Heart right ventricle (tissue), 16 donors: ENCODE data around the gene CDK4. TPM values are rescaled to one million over a fixed set of nuclear protein-coding genes. Genes with fewer than 3 reads are reported as not detected.

Experiments used
- ATAC-seq, 8 donors: fragments of 200-7000 bp; cut with Tn5 transposase; one replicate each; pipeline ENCODE4 v1.9.1; 2020; ENCODE audit warnings: mild to moderate bottlenecking in 8 of 8, moderate library complexity in 8 of 8, moderate number of reproducible peaks in 1 of 8
- DNase-seq, 2 donors: peaks; one replicate each; pipeline ENCODE4 v3.0.0-alpha.2; 2020
- H3K27ac ChIP-seq, 10 donors: fragments of 200-600 bp; sonication (generic) in 2 of 10; one replicate each; pipeline versions ENCODE4 v1.5.0 to v1.8.0; 2020 to 2022; ENCODE audit warnings: mild to moderate bottlenecking in 3 of 10
- H3K27me3 ChIP-seq, 7 donors: fragments of 200-600 bp; one replicate each; pipeline ENCODE4 v1.8.0; 2021 to 2022; ENCODE audit warnings: mild to moderate bottlenecking in 2 of 7
- H3K36me3 ChIP-seq, 9 donors: fragments of 200-600 bp; sonication (generic) in 1 of 9; one replicate each; pipeline versions ENCODE4 v1.5.0 to v1.8.0; 2020 to 2022; ENCODE audit warnings: mild to moderate bottlenecking in 2 of 9
- H3K4me1 ChIP-seq, 9 donors: fragments of 200-600 bp; sonication (generic) in 1 of 9; one replicate each; pipeline versions ENCODE4 v1.5.0 to v1.8.0; 2020 to 2022; ENCODE audit warnings: mild to moderate bottlenecking in 4 of 9
- H3K4me3 ChIP-seq, 10 donors: fragments of 200-600 bp; sonication (generic) in 2 of 10; one replicate each; pipeline versions ENCODE4 v1.5.0 to v1.8.0; 2020 to 2022; ENCODE audit warnings: mild to moderate bottlenecking in 7 of 10, moderate library complexity in 2 of 10
- H3K9me3 ChIP-seq, 11 donors: fragments of 200-600 bp in 10 of 11; sonication (generic) in 2 of 11; one replicate each; pipeline versions ENCODE4 v1.5.0 to v1.8.0; 2013 to 2022; ENCODE audit warnings: mild to moderate bottlenecking in 2 of 11, control low read depth in 1 of 11, moderate library complexity in 1 of 11
- WGBS, 2 donors: extraction: QIAGEN DNeasy Blood & Tissue Kit; methylation state at CpG; one replicate each; pipeline ENCODE4 v1.1.7; 2013; ENCODE audit warnings: inconsistent platforms in 1 of 2; 5-methylcytosine and 5-hydroxymethylcytosine counted together
- intact Hi-C, 10 donors: fragments of 100-400 bp; cut with DNase I; formaldehyde crosslinking; loops; one replicate each; pipeline versions ENCODE4 v1.11.1 to v1.14.2; 2022
- polyA plus RNA-seq, 2 donors: library from polyadenylated mRNA; stranded (reverse); fragments of 200-250 nt; gene quantifications; one replicate each; pipeline ENCODE4 v1.2.3, GENCODE V29; 2013
- total RNA-seq, 10 donors: library from RNA; stranded (reverse); fragmentation: NEBNext Ultra II Directional in 3 of 10; extraction: Animal tissue kit (Norgen Biotek cat#: 25700) in 3 of 10; gene quantifications; one replicate each; pipeline versions ENCODE4 v1.2.1 to v1.2.4, GENCODE V29; 2021 to 2023
- TF ChIP-seq, protein P1 (sequence below), 9 donors: fragments of 200-600 bp; sonication (generic) in 2 of 9; IDR thresholded peaks; one replicate each; pipeline versions ENCODE4 v1.5.0 to v1.8.0; 2021 to 2022; ENCODE audit warnings: antibody characterized with exemption in 9 of 9, mild to moderate bottlenecking in 5 of 9, moderate library complexity in 1 of 9
- donor health status: Arrhythmogenic right ventricular cardiomyopathy.
- donor health status: ischemic (EF 13 %, LVEDD 7.1; RV severe dilation, severe dysfunction).
- donor health status: healthy with polysubstance abuse.
- donor health status: DM: no; HTN: yes; CAD: no.
- donor health status: DM: no; HTN: no; CAD: no.
- donor health status: ischemic (EF 25% LVEDD 6.9; RV normal size, moderate dysfunction).
- donor health status: ischemic (EF 25% LVEDD 5.7; RV mildly dilated, moderate dysfunction).
- donor health status: healthy.
- donor health status: DM: yes; HTN: yes; CAD: no.
- donor health status: Ischemic cardiomyopathy.
- donor health status: ischemic (EF 35%, LVEDD 5.7; RV mildly dilated, moderate dysfunction).
- donor health status: nonischemic (EF 11% LVEDD 7.7; RV severe dilation, severe dysfunction).
- donor health status: DM: yes; HTN: yes; CAD: no.
- donor health status: PGD.
- donor health status: ischemic (EF 29% LVEDD 5.4; RV normal size, mild dysfunction).
- donor health status: nonischemic (EF 23%, LVEDD 6.1; RV moderate dilation, normal function).

The CDK4 gene
- total and polyA plus RNA-seq, 12 donors: 21.7 to 74.0 (median 52.0) TPM

DNA sequence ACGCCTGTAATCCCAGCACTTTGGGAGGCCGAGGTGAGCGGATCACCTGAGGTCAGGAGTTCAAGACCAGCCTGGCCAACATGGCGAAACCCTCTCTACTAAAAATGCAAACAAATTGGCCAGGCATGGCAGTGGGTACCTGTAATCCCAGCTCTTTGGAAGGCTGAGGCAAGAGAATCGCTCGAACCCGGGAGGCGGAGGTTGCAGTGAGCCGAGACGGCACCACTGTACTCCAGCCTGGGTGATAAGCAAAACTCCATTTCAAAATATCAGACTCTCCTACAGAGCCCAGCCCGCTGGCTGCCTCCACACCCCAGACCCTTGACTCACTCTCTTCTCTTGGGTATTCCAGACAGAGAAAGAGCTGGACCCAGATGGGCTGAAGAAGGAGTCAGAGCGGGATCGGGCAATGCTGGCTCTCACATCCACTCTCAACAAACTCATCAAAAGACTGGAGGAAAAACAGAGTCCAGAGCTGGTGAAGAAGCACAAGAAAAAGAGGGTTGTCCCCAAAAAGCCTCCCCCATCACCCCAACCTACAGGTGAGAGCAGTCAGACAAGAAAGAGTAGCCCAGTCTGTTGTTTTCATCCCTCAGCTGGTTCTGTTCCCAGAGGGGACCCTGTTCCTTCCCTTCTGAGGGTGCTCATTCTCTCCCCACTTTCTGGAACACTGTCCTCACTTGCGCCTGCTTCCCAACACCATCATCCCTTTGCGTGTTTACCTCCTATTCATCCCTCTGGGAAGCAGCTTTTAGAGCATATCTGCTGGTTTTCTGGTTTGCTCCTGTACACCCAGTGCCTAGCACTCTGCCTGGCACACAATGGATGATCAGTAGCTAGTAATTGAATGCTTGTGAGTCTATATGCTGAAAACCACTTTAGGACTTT is 33.2 kb downstream of the CDK4 start:
- no peak for ATAC-seq
- Histone ChIP-seq H3K4me3 (no peak overlapping the region), H3K4me1 (no peaks in the 10 kb centered on the region), H3K36me3 (peaks cover 0 to 84% (median 61%) of the 10 kb centered on the region in 9 donors), H3K9me3 (no peaks in the 10 kb centered on the region), H3K27me3 (no peaks in the 10 kb centered on the region), H3K27ac (no peak overlapping the region)
- DNase-seq: no peak
- intact Hi-C loops: no loop called here
- TF ChIP-seq, protein P1, sequence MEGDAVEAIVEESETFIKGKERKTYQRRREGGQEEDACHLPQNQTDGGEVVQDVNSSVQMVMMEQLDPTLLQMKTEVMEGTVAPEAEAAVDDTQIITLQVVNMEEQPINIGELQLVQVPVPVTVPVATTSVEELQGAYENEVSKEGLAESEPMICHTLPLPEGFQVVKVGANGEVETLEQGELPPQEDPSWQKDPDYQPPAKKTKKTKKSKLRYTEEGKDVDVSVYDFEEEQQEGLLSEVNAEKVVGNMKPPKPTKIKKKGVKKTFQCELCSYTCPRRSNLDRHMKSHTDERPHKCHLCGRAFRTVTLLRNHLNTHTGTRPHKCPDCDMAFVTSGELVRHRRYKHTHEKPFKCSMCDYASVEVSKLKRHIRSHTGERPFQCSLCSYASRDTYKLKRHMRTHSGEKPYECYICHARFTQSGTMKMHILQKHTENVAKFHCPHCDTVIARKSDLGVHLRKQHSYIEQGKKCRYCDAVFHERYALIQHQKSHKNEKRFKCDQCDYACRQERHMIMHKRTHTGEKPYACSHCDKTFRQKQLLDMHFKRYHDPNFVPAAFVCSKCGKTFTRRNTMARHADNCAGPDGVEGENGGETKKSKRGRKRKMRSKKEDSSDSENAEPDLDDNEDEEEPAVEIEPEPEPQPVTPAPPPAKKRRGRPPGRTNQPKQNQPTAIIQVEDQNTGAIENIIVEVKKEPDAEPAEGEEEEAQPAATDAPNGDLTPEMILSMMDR (IDR thresholded peaks at IDR 0.05): no peak
- 97 to 98% methylated on average over 15 of the region's 15 CpGs for whole genome bisulfite sequencing, 2 donors

DNA sequence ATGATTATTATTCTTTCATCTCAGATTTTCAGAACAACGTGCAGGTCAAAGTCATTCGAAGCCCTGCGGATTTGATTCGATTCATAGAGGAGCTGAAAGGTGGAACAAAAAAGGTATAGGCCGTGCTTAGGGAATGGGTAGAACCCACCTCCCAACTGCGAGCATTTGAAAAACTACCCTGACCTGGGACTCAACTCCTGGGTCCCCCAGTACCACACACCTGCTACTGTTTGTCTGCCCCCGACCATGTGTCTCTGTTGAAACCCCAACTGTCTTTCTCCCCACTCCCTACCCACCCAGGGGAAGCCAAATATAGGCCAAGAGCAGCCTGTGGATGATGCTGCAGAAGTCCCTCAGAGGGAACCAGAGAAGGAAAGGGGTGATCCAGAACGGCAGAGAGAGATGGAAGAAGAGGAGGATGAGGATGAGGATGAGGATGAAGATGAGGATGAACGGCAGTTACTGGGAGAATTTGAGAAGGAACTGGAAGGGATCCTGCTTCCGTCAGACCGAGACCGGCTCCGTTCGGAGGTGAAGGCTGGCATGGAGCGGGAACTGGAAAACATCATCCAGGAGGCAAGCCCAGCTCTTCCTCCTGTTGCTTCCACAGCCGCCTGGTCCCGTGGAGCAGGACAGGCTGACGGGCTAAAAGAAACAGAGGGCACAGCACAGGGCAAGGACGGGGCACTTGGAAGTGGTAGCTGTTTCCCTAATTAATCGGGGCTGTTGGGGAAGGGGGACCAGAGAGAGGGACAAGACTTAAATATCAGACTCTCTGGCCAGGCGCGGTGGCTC is 34.1 kb downstream of the CDK4 start:
- 96 to 98% methylated on average over 22 of the region's 22 CpGs for WGBS, 2 donors
- ATAC-seq (no peak), DNase-seq (no peak)
- Histone ChIP-seq H3K9me3 (no peaks in the 10 kb centered on the region), H3K27ac (no peak overlapping the region), H3K36me3 (peaks cover 0 to 92% (median 61%) of the 10 kb centered on the region in 9 donors), H3K4me3 (no peak overlapping the region), H3K27me3 (no peaks in the 10 kb centered on the region), H3K4me1 (no peaks in the 10 kb centered on the region)
- intact Hi-C loops: no loop called here
- TF ChIP-seq, protein P1 (IDR thresholded peaks at IDR 0.05): no peak

DNA sequence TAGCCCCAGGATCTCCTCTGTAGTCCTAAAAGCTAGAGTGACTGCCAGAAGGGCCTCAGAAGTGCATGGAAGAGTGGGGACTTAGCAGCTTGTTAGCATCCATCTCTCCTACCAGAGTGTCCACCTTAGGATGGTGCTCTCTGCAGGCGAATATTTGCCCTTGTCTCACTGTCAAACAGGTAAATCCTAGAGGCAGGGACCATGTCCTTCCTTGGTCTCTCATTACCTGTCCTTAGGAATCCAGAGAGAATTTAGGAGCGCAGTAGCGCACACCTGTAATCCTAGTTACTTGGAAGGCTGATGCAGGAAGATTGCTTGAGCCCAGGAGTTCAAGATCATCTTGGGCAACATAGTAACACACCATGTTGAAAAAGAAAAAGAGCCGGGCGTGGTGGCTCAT is 35.0 kb downstream of the CDK4 start:
- ATAC-seq (no peak), DNase-seq (no peak)
- intact Hi-C loops: no loop called here
- Histone ChIP-seq H3K9me3 (peaks cover 0 to 1% (median 0%) of the 10 kb centered on the region in 11 donors), H3K27ac (no peak overlapping the region), H3K27me3 (no peaks in the 10 kb centered on the region), H3K4me1 (no peaks in the 10 kb centered on the region), H3K4me3 (no peak overlapping the region), H3K36me3 (peaks cover 0 to 100% (median 61%) of the 10 kb centered on the region in 9 donors)
- TF ChIP-seq, protein P1 (IDR thresholded peaks at IDR 0.05): no peak
- 98% methylated on average over 5 of the region's 5 CpGs for WGBS, 2 donors

DNA sequence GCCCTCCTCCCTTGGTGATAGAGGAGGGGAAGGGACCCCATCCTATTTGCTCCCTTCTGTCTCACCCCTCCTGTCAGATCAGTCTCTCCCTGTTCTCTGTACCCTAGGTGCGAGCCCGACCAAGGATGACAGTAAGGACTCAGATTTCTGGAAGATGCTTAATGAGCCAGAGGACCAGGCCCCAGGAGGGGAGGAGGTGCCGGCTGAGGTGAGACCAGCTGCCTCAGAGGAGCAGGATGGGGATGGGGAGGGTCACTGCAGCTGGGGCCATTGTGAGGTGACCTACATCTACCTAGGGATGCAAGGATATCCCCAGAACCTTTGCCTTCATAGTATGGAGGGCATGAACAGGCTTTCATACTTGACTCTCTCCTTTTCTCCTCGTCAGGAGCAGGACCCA is 35.8 kb downstream of the CDK4 start:
- intact Hi-C loops: no loop called here
- Histone ChIP-seq H3K9me3 (peaks cover 0 to 4% (median 0%) of the 10 kb centered on the region in 11 donors), H3K36me3 (peaks cover 0 to 100% (median 53%) of the 10 kb centered on the region in 9 donors), H3K27me3 (no peaks in the 10 kb centered on the region), H3K4me1 (no peaks in the 10 kb centered on the region), H3K4me3 (no peak overlapping the region), H3K27ac (no peak overlapping the region)
- TF ChIP-seq, protein P1 (IDR thresholded peaks at IDR 0.05): no peak
- ATAC-seq (no peak), DNase-seq (no peak)
- WGBS, 2 donors: 91 to 93% methylated on average over 4 of the region's 4 CpGs
